Measurements from ENCODE around the gene GPX4. TPM values are rescaled to one million over a fixed set of nuclear protein-coding genes. Genes with fewer than 3 reads are reported as not detected.
A peak's percentile ranks its signal among the peaks of the same experiment; 100 is the strongest.

GPX4 gene
- total and polyA plus RNA-seq, 2 of the 13 experiments (the other 11 are each of a cell fraction or from before 2014, with no cell fraction given): 535 to 613 TPM

- TF ChIP-seq ZBTB46 (CRISPR knock-in tag; IDR thresholded peaks at IDR 0.05; ENCODE audit: borderline replicate concordance) (no peak), SRSF1 (optimal IDR thresholded peaks at IDR 0.05; ENCODE audit: low read depth, low read length) (no peak), ELF4 (CRISPR knock-in tag; IDR thresholded peaks at IDR 0.05; ENCODE audit: borderline replicate concordance) (no peak), ZUFSP (CRISPR knock-in tag; IDR thresholded peaks at IDR 0.05; ENCODE audit: borderline replicate concordance) (no peak), ZNF264 (CRISPR knock-in tag; IDR thresholded peaks at IDR 0.05) (no peak), WIZ (CRISPR knock-in tag; IDR thresholded peaks at IDR 0.05) (no peak; the same call in 1 of the 2 replicates), ZNF280D (CRISPR knock-in tag; IDR thresholded peaks at IDR 0.05) (no peak), ZNF674 (CRISPR knock-in tag; IDR thresholded peaks at IDR 0.05; ENCODE audit: low read depth) (0 out of 2 replicates have a peak, but pooled peaks have one; percentile 62), NCOA5 (CRISPR knock-in tag; IDR thresholded peaks at IDR 0.05) (no peak), NR2F1 (CRISPR knock-in tag; IDR thresholded peaks at IDR 0.05) (no peak), ZNF256 (CRISPR knock-in tag; conservative IDR thresholded peaks at IDR 0.05) (no peak), ZKSCAN5 (CRISPR knock-in tag; IDR thresholded peaks at IDR 0.05) (no peak), NFYC (CRISPR knock-in tag; IDR thresholded peaks at IDR 0.05) (no peak), AHR (CRISPR knock-in tag; IDR thresholded peaks at IDR 0.05) (no peak), KDM4B (CRISPR knock-in tag; IDR thresholded peaks at IDR 0.05) (no peak), KLF6 (CRISPR knock-in tag; IDR thresholded peaks at IDR 0.05) (0 out of 2 replicates have a peak, but pooled peaks have one; percentile 38), PRDM4 (CRISPR knock-in tag; IDR thresholded peaks at IDR 0.05; ENCODE audit: borderline replicate concordance) (no peak), MAFG (CRISPR knock-in tag; IDR thresholded peaks at IDR 0.05) (no peak), PPARG (CRISPR knock-in tag; conservative IDR thresholded peaks at IDR 0.05) (no peak), SP2 (CRISPR knock-in tag; IDR thresholded peaks at IDR 0.05) (peak; percentile 35; the same call in 1 of the 2 replicates)
These were observed 38.9 kb upstream of the GPX4 start (continued) for GRCh38 chr19:1064661-1065605.
